WTC11 (cell line): ENCODE results near the gene OSBPL5. TPM values are rescaled to one million over a fixed set of nuclear protein-coding genes. Genes with fewer than 3 reads are reported as not detected.

Experiments
- ATAC-seq: fragments of 200-7000 bp; cut with Tn5 transposase; 2 replicates; pipeline ENCODE4 v1.10.0; 2021; ENCODE audit warnings: mild to moderate bottlenecking, moderate library complexity
- CTCF ChIA-PET: fragments of 300-600 bp; sonication (Branson Sonifier 250); formaldehyde crosslinking; loops from one replicate; lab custom pipeline; 2021; ENCODE audit warnings: antibody characterized with exemption; lab: Charles Lee
- POLR2A ChIA-PET: fragments of 350-600 bp; sonication (Branson Sonifier 250); formaldehyde crosslinking; loops from one replicate; lab custom pipeline; 2021; ENCODE audit warnings: antibody characterized with exemption; lab: Charles Lee
- DNase-seq: peaks from one replicate; pipeline ENCODE4 v3.0.0; 2021; ENCODE audit warnings: low spot score
- H3K27ac Mint-ChIP-seq: 2 replicates; pipeline ENCODE4 v1.8.0; 2021; ENCODE audit warnings: mixed read lengths
- H3K27me3 Mint-ChIP-seq: 2 replicates; pipeline ENCODE4 v1.8.0; 2021; ENCODE audit warnings: low read depth, mild to moderate bottlenecking, moderate library complexity, mixed read lengths
- H3K36me3 Mint-ChIP-seq: 2 replicates; pipeline ENCODE4 v1.8.0; 2021; ENCODE audit warnings: mixed read lengths
- H3K4me1 Mint-ChIP-seq: 2 replicates; pipeline ENCODE4 v1.8.0; 2022; ENCODE audit warnings: mixed read lengths
- H3K4me3 Mint-ChIP-seq: 2 replicates; pipeline ENCODE4 v1.8.0; 2021; ENCODE audit warnings: mild to moderate bottlenecking, moderate library complexity, mixed read lengths
- H3K9me3 Mint-ChIP-seq: 2 replicates; pipeline ENCODE4 v1.8.0; 2021; ENCODE audit warnings: mixed read lengths
- AFF4 ChIP-seq: sonication (generic); formaldehyde crosslinking; IDR thresholded peaks from 2 replicates; pipeline ENCODE4 v1.8.1; 2023; ENCODE audit warnings: mild to moderate bottlenecking, missing genetic modification reagents, borderline replicate concordance
- CREM ChIP-seq: sonication (generic); formaldehyde crosslinking; IDR thresholded peaks from 2 replicates; pipeline ENCODE4 v1.8.1; 2022; ENCODE audit warnings: mild to moderate bottlenecking, missing genetic modification reagents, moderate library complexity
- FOXP4 ChIP-seq: sonication (generic); formaldehyde crosslinking; IDR thresholded peaks from 2 replicates; pipeline ENCODE4 v1.8.0; 2022; ENCODE audit warnings: mild to moderate bottlenecking, missing genetic modification reagents
- GABPB1 ChIP-seq: sonication (generic); formaldehyde crosslinking; IDR thresholded peaks from 2 replicates; pipeline ENCODE4 v1.8.1; 2023; ENCODE audit warnings: mild to moderate bottlenecking, missing genetic modification reagents
- HMGA2 ChIP-seq: fragments of 250-450 bp; sonication (Bioruptor Pico); IDR thresholded peaks from 2 replicates; pipeline ENCODE4 v1.4.0; 2021; ENCODE audit warnings: mild to moderate bottlenecking, moderate library complexity
- JUN ChIP-seq: sonication (generic); formaldehyde crosslinking; IDR thresholded peaks from 2 replicates; pipeline ENCODE4 v1.8.0; 2023; ENCODE audit warnings: mild to moderate bottlenecking, missing genetic modification reagents
- SMAD4 ChIP-seq: sonication (generic); formaldehyde crosslinking; IDR thresholded peaks from 2 replicates; pipeline ENCODE4 v1.8.0; 2022; ENCODE audit warnings: mild to moderate bottlenecking, missing genetic modification reagents
- TEAD1 ChIP-seq: sonication (generic); formaldehyde crosslinking; IDR thresholded peaks from 2 replicates; pipeline ENCODE4 v1.8.0; 2022; ENCODE audit warnings: mild to moderate bottlenecking, missing genetic modification reagents
- TP53 ChIP-seq: sonication (generic); formaldehyde crosslinking; IDR thresholded peaks from 2 replicates; pipeline ENCODE4 v1.8.1; 2023; ENCODE audit warnings: mild to moderate bottlenecking, missing genetic modification reagents
- USF1 ChIP-seq: sonication (generic); formaldehyde crosslinking; IDR thresholded peaks from 2 replicates; pipeline ENCODE4 v1.8.0; 2022; ENCODE audit warnings: mild to moderate bottlenecking, missing genetic modification reagents
- ZMAT4 ChIP-seq: fragments of 250-450 bp; sonication (Bioruptor Pico); IDR thresholded peaks from 2 replicates; pipeline ENCODE4 v1.9.0; 2021; ENCODE audit warnings: mild to moderate bottlenecking
- ZNF219 ChIP-seq: sonication (generic); formaldehyde crosslinking; IDR thresholded peaks from 2 replicates; pipeline ENCODE4 v1.8.0; 2023; ENCODE audit warnings: missing genetic modification reagents, mild to moderate bottlenecking, borderline replicate concordance
- ZNF263 ChIP-seq: sonication (generic); formaldehyde crosslinking; IDR thresholded peaks from 2 replicates; pipeline ENCODE4 v1.8.1; 2022; ENCODE audit warnings: low read depth, mild to moderate bottlenecking, moderate library complexity, missing genetic modification reagents
- ZNF281 ChIP-seq: sonication (generic); formaldehyde crosslinking; IDR thresholded peaks from 2 replicates; pipeline ENCODE4 v1.8.0; 2023; ENCODE audit warnings: mild to moderate bottlenecking, missing genetic modification reagents
- ZNF396 ChIP-seq: fragments of 250-450 bp; sonication (Bioruptor Pico); IDR thresholded peaks from 2 replicates; pipeline ENCODE4 v1.8.0; 2021; ENCODE audit warnings: mild to moderate bottlenecking, moderate library complexity, borderline replicate concordance
- ZSCAN18 ChIP-seq: fragments of 250-450 bp; sonication (Bioruptor Pico); IDR thresholded peaks from 2 replicates; pipeline ENCODE4 v2.1.2; 2022; ENCODE audit warnings: mild to moderate bottlenecking, moderate library complexity
- total RNA-seq: library from RNA; stranded (reverse); gene quantifications from 3 replicates; pipeline ENCODE4 v1.2.3, GENCODE V29; 2021

The OSBPL5 gene
- total RNA-seq, 1 experiment from 2014 or later: 17.7 TPM

- no peak for TF ChIP-seq ZMAT4
- no peak for TF ChIP-seq ZSCAN18
- no peak for TF ChIP-seq TP53 (CRISPR knock-in tag)
- no peak for TF ChIP-seq ZNF396 (CRISPR knock-in tag)
- TF ChIP-seq CREM (CRISPR knock-in tag): no peak
- no peak for TF ChIP-seq HMGA2
- TF ChIP-seq ZNF263 (CRISPR knock-in tag): no peak
- TF ChIP-seq SMAD4: no peak
- TF ChIP-seq AFF4 (CRISPR knock-in tag): no peak
- TF ChIP-seq ZNF219 (CRISPR knock-in tag): no peak
- TF ChIP-seq GABPB1 (CRISPR knock-in tag): no peak
- TF ChIP-seq JUN: no peak
- TF ChIP-seq USF1: no peak
- no peak for TF ChIP-seq FOXP4 (CRISPR knock-in tag)
- no peak for TF ChIP-seq TEAD1 (CRISPR knock-in tag)
- no peak for TF ChIP-seq ZNF281 (CRISPR knock-in tag)
- TF ChIP-seq, all 79 proteins: peak for 0
- no peaks in the 10 kb centered on the region for H3K36me3 Mint-ChIP-seq
- H3K27ac Mint-ChIP-seq: no peak overlapping the region
- DNase-seq (no peak), ATAC-seq (no peak)
- H3K4me1 Mint-ChIP-seq: peaks cover 4% of the 10 kb centered on the region
- no peak overlapping the region for H3K4me3 Mint-ChIP-seq
- ChIA-PET CTCF (interaction anchor here (1.0 to 1.9 kb wide), 2 partner anchors 61 to 141 kb away, joined by 3 to 5 read pairs; no protein-coding TSS in a partner anchor), POLR2A (no interaction called here)
- H3K9me3 Mint-ChIP-seq: no peaks in the 10 kb centered on the region
- peaks cover 34% of the 10 kb centered on the region for H3K27me3 Mint-ChIP-seq
Measured at GRCh38 chr11:3199537-3200295, 34.6 kb upstream of the OSBPL5 start.
